ENCODE results near the gene CYSTM1.

DNA sequence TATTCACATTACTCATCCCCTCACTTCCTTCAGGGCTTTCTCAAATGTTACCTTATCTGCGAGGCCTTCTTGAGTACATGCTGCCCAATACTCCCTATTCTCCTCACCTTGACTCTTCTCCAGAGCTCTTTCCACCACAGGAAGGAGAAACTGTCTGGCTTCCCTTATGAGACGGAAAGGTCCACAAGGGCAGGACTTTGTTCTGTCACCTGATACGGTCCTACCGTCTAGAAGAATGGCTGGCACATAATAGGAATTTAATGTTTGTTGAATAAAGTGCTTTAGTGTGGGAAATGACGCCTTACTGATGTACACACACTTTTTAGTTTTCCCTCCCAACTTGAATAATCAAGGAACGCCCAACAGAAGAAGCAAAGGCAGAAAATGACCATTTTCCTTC, 75.4 kb downstream of the CYSTM1 start:
- TF ChIP-seq, protein P1, sequence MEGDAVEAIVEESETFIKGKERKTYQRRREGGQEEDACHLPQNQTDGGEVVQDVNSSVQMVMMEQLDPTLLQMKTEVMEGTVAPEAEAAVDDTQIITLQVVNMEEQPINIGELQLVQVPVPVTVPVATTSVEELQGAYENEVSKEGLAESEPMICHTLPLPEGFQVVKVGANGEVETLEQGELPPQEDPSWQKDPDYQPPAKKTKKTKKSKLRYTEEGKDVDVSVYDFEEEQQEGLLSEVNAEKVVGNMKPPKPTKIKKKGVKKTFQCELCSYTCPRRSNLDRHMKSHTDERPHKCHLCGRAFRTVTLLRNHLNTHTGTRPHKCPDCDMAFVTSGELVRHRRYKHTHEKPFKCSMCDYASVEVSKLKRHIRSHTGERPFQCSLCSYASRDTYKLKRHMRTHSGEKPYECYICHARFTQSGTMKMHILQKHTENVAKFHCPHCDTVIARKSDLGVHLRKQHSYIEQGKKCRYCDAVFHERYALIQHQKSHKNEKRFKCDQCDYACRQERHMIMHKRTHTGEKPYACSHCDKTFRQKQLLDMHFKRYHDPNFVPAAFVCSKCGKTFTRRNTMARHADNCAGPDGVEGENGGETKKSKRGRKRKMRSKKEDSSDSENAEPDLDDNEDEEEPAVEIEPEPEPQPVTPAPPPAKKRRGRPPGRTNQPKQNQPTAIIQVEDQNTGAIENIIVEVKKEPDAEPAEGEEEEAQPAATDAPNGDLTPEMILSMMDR (IDR thresholded peaks at IDR 0.05; ENCODE audit: low read depth, low read length, poor library complexity, severe bottlenecking) = no peak
- TF ChIP-seq EZH2phosphoT487 (IDR thresholded peaks at IDR 0.05; ENCODE audit: borderline replicate concordance, low read length) = no peak

Measured in DOHH2 (cell line).